Spleen (tissue), 11 donors: Measurements from ENCODE around the gene TRHDE. TPM values are rescaled to one million over a fixed set of nuclear protein-coding genes. Genes with fewer than 3 reads are reported as not detected.

Experiments used
- DNase-seq: peaks from one replicate; pipeline ENCODE4 v3.0.0-alpha.2; 2020
- H3K27ac ChIP-seq, 8 donors: fragments of 200-600 bp; sonication (generic) in 7 of 8; 1 replicate in 4 of 8; 2 replicates in 4 of 8; pipeline versions ENCODE4 v1.5.0 to v1.8.0; 2016 to 2021; ENCODE audit warnings: inconsistent platforms in 4 of 8, mild to moderate bottlenecking in 4 of 8, moderate library complexity in 1 of 8
- H3K27me3 ChIP-seq, 7 donors: fragments of 200-600 bp; sonication (generic) in 6 of 7; replicated peaks in 1 of 7; 1 replicate in 4 of 7; 2 replicates in 3 of 7; pipeline versions ENCODE4 v1.5.0 to v1.8.0; 2016 to 2021; ENCODE audit warnings: inconsistent platforms in 3 of 7, mild to moderate bottlenecking in 1 of 7
- H3K36me3 ChIP-seq, 6 donors: fragments of 200-600 bp; sonication (generic) in 5 of 6; 1 replicate in 4 of 6; 2 replicates in 2 of 6; pipeline versions ENCODE4 v1.5.0 to v1.8.0; 2016 to 2021; ENCODE audit warnings: inconsistent platforms in 2 of 6
- H3K4me1 ChIP-seq, 6 donors: fragments of 200-600 bp; sonication (generic) in 5 of 6; 1 replicate in 3 of 6; 2 replicates in 3 of 6; pipeline versions ENCODE4 v1.5.0 to v1.8.0; 2016 to 2021; ENCODE audit warnings: inconsistent platforms in 3 of 6
- H3K4me3 ChIP-seq, 8 donors: fragments of 200-600 bp; sonication (generic) in 7 of 8; 1 replicate in 4 of 8; 2 replicates in 4 of 8; pipeline versions ENCODE4 v1.5.0 to v1.8.0; 2016 to 2021; ENCODE audit warnings: inconsistent platforms in 4 of 8, mild to moderate bottlenecking in 4 of 8, moderate library complexity in 2 of 8
- H3K9me3 ChIP-seq, 8 donors: fragments of 200-600 bp; sonication (generic) in 7 of 8; 1 replicate in 4 of 8; 2 replicates in 4 of 8; pipeline versions ENCODE4 v1.5.0 to v1.8.0; 2016 to 2021; ENCODE audit warnings: inconsistent platforms in 4 of 8
- CTCF ChIP-seq, 11 experiments: fragments of 200-600 bp in 7 of 11; fragments of 450-650 bp in 4 of 11; sonication (generic) in 4 of 11; IDR thresholded peaks in 8 of 11; conservative IDR thresholded peaks in 3 of 11; 1 replicate in 7 of 11; 2 replicates in 4 of 11; pipeline versions ENCODE4 v1.4.0 to v1.8.0; 2016 to 2021; ENCODE audit warnings: antibody characterized with exemption in 11 of 11, inconsistent platforms in 4 of 11, mild to moderate bottlenecking in 1 of 11
- POLR2A ChIP-seq, 3 donors: fragments of 450-650 bp; IDR thresholded peaks; one replicate each; pipeline ENCODE4 v1.5.1; 2017; ENCODE audit warnings: antibody characterized with exemption in 3 of 3, mild to moderate bottlenecking in 1 of 3
- POLR2AphosphoS5 ChIP-seq, 3 donors: sonication (generic); formaldehyde crosslinking; IDR thresholded peaks; one replicate each; pipeline ENCODE4 v1.5.1; 2017; ENCODE audit warnings: antibody characterized with exemption in 3 of 3
- WGBS, 5 donors: extraction: QIAGEN DNeasy Blood & Tissue Kit in 3 of 5; methylation state at CpG; one replicate each; pipeline versions ENCODE4 v1.1.5 to v1.1.7; 2013 to 2018; 5-methylcytosine and 5-hydroxymethylcytosine counted together
- intact Hi-C: fragments of 100-400 bp; cut with DNase I; formaldehyde crosslinking; loops from one replicate; pipeline ENCODE4 v1.15.0; 2023; ENCODE audit warnings: low total_unique reads
- polyA plus RNA-seq, 3 donors: library from polyadenylated mRNA; stranded (reverse); fragments of 200-250 nt; gene quantifications; one replicate each; pipeline ENCODE4 v1.2.1, GENCODE V29; 2013
- total RNA-seq, 7 donors: library from RNA; depleted of rRNA in 3 of 7; stranded (reverse); fragments of >200 nt in 3 of 7; fragmentation: NEBNext Ultra II Directional in 4 of 7; extraction: Animal tissue kit (Norgen Biotek cat#: 25700) in 4 of 7; gene quantifications; one replicate each; pipeline versions ENCODE4 v1.1.0 to v1.2.1, GENCODE V29; 2016 to 2021
- donor health status: healthy with polysubstance abuse.
- donor health status: DM: no; HTN: no; CAD: no; lungs with moderate emphysema.
- donor health status: DM: no; HTN: no; CAD: no.
- donor health status: Bipolar disorder and iron deficiency.
- donor health status: healthy.
- donor health status: DM: no; HTN: no; CAD: no.
- donor health status: DM: yes; HTN: yes; CAD: no.

TRHDE gene
- total and polyA plus RNA-seq, 10 donors = 0.26 to 32.7 (median 16.3) TPM

GRCh38 chr12:72282721-72283120 lies 10.6 kb downstream of the TRHDE start:
- no peak for DNase-seq
- 42 to 61% (median 43%) methylated on average over 1 of the region's 1 CpG for WGBS, 5 donors
- H3K27ac ChIP-seq = no peak overlapping the region
- no peaks in the 10 kb centered on the region for H3K27me3 ChIP-seq
- H3K4me1 ChIP-seq = no peaks in the 10 kb centered on the region
- H3K4me3 ChIP-seq = no peak overlapping the region
- H3K36me3 ChIP-seq = no peaks in the 10 kb centered on the region
- no peaks in the 10 kb centered on the region for H3K9me3 ChIP-seq
- TF ChIP-seq POLR2AphosphoS5 (IDR thresholded peaks at IDR 0.05) (no peak), CTCF (IDR thresholded peaks at IDR 0.05 in 8 of 11, conservative IDR thresholded peaks at IDR 0.05 in 3 of 11) (no peak), POLR2A (IDR thresholded peaks at IDR 0.05) (no peak)
- intact Hi-C loops = no loop called here

GRCh38 chr12:72285861-72286260 lies 13.7 kb downstream of the TRHDE start:
- intact Hi-C loops = no loop called here
- Histone ChIP-seq H3K27ac (no peak overlapping the region), H3K27me3 (no peaks in the 10 kb centered on the region), H3K9me3 (no peaks in the 10 kb centered on the region), H3K4me3 (no peak overlapping the region), H3K4me1 (no peaks in the 10 kb centered on the region), H3K36me3 (no peaks in the 10 kb centered on the region)
- TF ChIP-seq POLR2AphosphoS5 (IDR thresholded peaks at IDR 0.05) (no peak), POLR2A (IDR thresholded peaks at IDR 0.05) (no peak), CTCF (IDR thresholded peaks at IDR 0.05 in 8 of 11, conservative IDR thresholded peaks at IDR 0.05 in 3 of 11) (no peak)
- no peak for DNase-seq
- WGBS, 5 donors = 90 to 100% (median 92%) methylated on average over 1 of the region's 1 CpG

GRCh38 chr12:72286526-72286925 lies 14.4 kb downstream of the TRHDE start:
- H3K27ac ChIP-seq = no peak overlapping the region
- no peak overlapping the region for H3K4me3 ChIP-seq
- DNase-seq = no peak
- no peaks in the 10 kb centered on the region for H3K4me1 ChIP-seq
- 69 to 78% (median 76%) methylated on average over 3 of the region's 3 CpGs for WGBS, 5 donors
- intact Hi-C loops = no loop called here
- no peaks in the 10 kb centered on the region for H3K9me3 ChIP-seq
- no peaks in the 10 kb centered on the region for H3K27me3 ChIP-seq
- H3K36me3 ChIP-seq = no peaks in the 10 kb centered on the region
- TF ChIP-seq CTCF (IDR thresholded peaks at IDR 0.05 in 8 of 11, conservative IDR thresholded peaks at IDR 0.05 in 3 of 11) (no peak), POLR2AphosphoS5 (IDR thresholded peaks at IDR 0.05) (no peak), POLR2A (IDR thresholded peaks at IDR 0.05) (no peak)

- no peaks in the 10 kb centered on the region for H3K4me1 ChIP-seq
- H3K4me3 ChIP-seq = no peak overlapping the region
- no peaks in the 10 kb centered on the region for H3K36me3 ChIP-seq
- intact Hi-C loops = no loop called here
- WGBS, 5 donors = 86 to 92% (median 90%) methylated on average over 3 of the region's 3 CpGs
- H3K27me3 ChIP-seq = peaks cover 0 to under 1% (median 0%) of the 10 kb centered on the region in 7 donors
- no peak overlapping the region for H3K27ac ChIP-seq
- no peaks in the 10 kb centered on the region for H3K9me3 ChIP-seq
- DNase-seq = no peak
- TF ChIP-seq POLR2A (IDR thresholded peaks at IDR 0.05) (no peak), CTCF (IDR thresholded peaks at IDR 0.05 in 8 of 11, conservative IDR thresholded peaks at IDR 0.05 in 3 of 11) (no peak), POLR2AphosphoS5 (IDR thresholded peaks at IDR 0.05) (no peak)
Observed at GRCh38 chr12:72288436-72288835, 16.3 kb downstream of the TRHDE start.
